NCI-H2029 (cell line): Measurements from ENCODE around the gene SLC22A2.
A peak's percentile ranks its signal among the peaks of the same experiment; 100 is the strongest.
"Not testable (repeated sequence)": the region's sequence is repeated elsewhere in the genome, so short reads cannot be mapped to it uniquely, and the experiment has no call there.

Experiments used
- DNase-seq: peaks from one replicate; lab custom pipeline; 2025; lab: John Stamatoyannopoulos, UW

Gene SLC22A2

GRCh38 chr6:160258346-160259142 lies at the start of gene SLC22A2:
Gene SLC22A2, minus strand, starts transcription at chr6:160258821. Its CDS starts 64 bp downstream, at chr6:160258757.
- no peak for DNase-seq

DNA sequence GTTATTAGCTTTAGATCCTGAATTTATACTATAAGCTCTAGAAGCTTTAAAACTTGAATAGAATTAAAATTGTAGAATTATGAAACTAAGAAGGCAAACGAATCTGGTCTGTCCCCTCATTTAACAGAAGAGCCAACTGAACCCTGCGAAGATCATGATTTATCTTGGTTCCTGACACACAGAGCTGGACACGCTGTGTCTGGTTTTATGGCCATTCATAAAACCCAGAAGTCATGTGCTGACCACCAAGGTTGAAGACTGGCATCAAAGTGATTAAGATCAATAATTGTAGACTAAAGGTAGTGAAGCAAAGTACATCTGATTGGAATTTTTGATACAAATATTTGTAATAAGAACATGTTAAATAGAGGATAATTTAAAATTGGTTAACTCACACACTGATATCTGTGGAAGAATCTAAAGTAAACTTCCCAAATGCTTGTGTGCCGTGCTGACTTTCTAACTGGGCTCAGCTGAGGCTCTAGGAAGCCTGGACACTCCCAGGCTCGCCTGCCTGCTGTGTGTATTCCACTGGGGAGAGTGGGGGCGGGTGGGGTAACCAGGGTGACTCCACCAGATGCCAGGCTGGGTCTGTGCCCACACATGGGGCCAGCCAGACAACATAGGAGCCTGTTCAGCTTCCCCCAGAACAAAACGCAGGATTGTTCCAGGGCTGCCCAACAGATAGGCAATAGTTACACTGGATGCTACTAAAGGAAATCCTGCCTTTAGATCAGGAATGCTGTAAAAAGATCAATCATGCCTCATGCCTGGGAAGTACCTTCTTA lies 47.5 kb upstream of the SLC22A2 start:
- no peak for DNase-seq

GRCh38 chr6:160303806-160304205 lies 45.2 kb upstream of the SLC22A2 start:
- no peak for DNase-seq

DNA sequence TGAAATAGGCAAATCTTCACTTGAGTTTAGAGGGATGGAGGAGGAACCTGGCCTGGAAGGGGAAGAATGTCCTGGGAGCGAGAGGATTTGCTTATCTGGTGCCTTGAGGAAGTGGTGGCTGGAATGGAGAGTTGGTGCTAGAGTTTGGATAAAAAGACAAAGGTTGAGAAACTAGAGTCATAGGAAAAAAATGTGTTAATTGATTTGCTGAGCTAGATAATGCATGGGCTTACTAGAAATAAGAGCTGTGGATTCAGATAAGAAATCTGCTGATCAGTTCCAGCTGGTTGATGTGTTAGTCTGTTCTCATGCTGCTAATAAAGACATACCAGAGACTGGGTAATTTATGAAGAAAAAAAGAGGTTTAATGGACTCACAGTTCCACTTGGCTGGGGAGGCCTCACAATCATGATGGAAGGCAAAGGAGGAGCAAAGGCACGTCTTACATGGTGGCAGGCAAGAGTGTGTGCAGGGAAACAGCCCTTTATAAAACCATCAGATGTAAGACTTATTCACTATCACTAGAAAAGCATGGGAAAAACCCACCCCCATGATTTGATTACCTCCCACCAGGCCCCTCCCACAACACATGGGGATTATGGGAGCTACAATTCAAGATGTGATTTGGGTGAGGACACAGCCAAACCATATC lies 43.9 kb upstream of the SLC22A2 start:
- not testable (repeated sequence) for DNase-seq

- DNase-seq: no peak
Observed at GRCh38 chr6:160301339-160301738, 42.7 kb upstream of the SLC22A2 start.

- no peak for DNase-seq
Observed at GRCh38 chr6:160300076-160300695, 41.6 kb upstream of the SLC22A2 start.

DNA sequence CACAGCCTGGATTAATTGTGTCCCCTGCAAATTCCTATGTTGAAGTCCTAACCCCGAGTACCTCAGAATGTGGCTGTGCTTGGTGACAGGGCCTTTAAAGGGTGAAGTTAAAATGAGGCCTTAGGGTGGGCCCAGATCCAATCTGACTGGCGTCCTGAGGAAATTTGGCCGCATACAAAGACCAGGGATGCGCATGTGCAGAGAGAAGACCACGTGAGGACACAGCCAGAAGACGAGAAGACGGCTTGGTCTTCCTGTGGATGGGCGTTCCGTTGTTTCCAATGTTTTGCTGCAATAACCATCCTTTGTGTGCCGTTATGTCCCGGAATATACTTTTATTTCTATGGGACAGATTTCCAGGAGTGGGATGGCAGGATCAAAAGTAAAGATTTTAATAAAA lies 40.9 kb upstream of the SLC22A2 start:
- no peak for DNase-seq

DNA sequence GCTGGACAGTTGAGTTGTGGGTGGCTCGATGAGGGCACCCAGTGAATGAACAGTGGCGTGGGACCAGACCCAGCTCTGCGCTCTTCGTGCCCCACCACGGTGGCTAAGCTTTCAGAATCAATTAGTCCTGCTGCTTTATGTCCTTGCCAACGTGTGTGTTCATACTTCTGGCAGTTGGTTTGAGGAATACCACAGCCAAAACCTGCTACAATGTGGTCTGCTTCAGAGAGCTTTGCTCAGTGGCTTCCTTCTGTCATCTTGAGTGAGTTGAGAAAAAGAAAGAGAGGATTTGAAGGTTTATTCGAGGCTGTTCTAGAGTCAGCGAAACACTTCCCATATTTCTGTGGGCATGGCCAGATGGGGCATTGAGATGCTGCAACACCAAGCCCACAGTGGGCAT lies 39.5 kb upstream of the SLC22A2 start:
- no peak for DNase-seq

DNA sequence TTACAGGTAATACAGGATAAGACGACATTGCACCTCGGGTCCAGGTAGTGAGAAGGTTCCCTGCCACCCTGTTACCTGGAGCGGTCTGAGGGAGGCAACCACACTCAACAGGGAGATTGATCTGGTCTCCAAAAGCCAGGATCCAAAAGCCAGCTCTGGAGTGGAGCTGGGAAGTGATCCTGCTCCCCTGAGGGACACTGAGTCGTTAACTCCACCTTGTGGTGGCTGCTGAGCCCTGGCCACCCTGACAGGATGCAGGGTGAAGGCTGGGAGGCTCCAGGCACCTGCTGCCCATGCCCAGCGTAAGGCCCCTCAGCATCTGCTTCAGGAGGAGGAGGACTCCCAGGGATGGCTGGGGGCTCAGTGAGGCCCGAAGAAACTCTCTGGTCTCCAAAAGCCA lies 38.7 kb upstream of the SLC22A2 start:
- DNase-seq: no peak

DNA sequence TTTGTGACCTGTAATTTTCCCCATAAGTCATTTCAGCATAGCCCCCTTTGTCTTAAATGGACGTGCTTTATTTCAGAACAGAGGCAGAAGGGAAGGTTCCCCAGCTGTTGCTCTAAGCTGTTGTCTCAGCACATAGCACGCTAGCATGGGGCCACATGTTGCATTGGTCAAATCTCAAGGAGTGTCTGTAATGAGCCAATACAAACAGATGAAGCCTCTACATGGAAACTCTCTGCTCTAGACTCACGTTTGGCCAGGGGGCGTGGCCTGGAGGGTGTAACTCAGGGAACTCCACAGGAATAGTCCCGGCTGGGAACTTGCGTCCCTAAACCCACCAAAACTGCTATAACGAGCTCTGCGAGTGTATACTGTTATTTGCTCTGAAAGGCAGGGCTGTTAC lies 35.2 kb upstream of the SLC22A2 start:
- DNase-seq: peak; percentile 17

DNA sequence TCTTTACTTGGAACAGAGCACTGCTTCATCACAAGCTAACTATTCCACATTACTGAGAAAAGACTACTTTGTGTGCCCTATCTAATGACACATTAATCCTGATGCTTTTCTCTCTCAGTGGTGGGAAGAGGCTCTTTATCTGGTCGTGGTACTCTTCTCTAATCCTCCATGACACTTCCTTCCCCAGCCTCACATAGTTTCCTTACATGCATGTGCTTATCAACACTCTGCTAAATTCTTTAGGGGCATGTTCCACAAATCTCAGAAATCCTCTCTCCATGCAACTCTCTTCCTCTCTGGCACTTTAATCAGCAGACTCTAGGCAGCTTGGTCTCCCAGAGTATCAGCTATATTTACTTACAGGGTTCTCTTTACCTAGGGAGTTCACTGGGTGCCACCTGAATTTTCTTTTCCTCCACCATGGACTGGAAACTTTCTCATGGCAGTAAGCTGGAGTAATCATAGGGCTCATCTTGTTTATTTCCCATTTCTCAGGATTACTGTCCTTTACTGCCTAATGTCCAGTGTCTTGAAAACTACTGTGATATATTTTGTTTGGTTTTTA lies 27.0 kb upstream of the SLC22A2 start:
- no peak for DNase-seq

- DNase-seq: no peak
Observed at GRCh38 chr6:160284575-160284974, 26.0 kb upstream of the SLC22A2 start.

DNA sequence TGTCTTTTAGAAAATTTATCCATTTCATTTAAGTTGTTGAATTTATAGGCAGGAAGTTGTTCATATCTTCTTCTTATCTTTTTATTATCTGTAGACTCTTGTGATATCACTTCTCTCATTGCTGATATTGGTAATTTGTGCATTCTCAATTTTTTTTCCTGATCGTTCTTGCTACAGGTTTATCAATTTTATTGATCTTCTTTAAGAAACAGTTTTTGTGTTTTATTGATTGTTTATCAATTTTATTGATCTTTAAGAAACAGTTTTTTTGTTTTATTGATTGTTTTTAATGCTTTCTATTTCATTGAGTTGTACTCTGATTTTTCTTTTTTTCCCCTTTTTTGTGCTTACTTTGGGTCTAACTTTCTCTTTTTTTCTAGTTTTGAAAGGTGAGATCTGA lies 23.8 kb upstream of the SLC22A2 start:
- no peak for DNase-seq

DNA sequence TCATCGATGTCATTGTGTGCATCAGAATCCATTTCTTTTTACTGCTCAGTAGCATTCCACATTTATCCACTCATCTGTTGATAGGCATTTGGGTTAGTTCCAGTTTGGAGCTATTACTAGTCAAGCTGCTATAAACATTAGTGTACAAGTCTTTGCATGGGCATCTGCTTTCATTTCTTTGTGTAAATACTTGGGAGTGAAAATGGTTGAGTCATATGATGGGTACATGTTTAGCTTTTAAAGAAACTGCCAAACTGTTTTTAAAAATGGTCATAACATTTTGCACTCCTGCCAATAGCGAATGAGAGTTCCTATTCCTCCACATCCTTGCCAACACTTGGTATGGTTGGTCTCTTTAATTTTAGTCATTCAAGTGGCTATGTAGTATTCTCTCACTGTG lies 21.2 kb upstream of the SLC22A2 start:
- DNase-seq: no peak

DNA sequence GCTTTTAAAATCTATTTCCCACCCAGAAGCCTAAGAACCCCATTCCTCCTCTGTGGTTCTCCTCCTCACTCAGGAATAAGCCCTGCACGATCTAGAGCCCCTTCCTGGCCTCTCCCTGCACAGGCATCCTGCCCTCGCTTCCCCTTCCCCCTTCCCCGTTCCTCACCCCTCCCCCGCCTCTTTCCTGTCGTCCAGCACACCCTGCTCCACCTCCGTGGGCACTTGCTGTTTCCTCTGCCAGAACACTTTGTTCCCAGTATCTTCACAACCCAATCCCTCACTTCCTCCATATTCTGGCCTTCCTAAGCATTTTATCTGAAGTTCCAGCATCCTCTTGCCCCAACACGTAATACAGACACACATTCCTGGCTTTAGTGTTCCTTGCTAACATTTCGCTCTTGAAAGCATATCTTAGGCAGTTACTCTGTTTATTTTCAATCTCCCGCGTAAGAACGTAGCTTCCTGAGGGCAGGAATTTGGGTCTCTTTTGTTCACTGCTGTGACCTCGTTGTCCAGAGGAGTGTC lies 20.2 kb upstream of the SLC22A2 start:
- no peak for DNase-seq

- no peak for DNase-seq
Observed at GRCh38 chr6:160278311-160278710, 19.7 kb upstream of the SLC22A2 start.

DNA sequence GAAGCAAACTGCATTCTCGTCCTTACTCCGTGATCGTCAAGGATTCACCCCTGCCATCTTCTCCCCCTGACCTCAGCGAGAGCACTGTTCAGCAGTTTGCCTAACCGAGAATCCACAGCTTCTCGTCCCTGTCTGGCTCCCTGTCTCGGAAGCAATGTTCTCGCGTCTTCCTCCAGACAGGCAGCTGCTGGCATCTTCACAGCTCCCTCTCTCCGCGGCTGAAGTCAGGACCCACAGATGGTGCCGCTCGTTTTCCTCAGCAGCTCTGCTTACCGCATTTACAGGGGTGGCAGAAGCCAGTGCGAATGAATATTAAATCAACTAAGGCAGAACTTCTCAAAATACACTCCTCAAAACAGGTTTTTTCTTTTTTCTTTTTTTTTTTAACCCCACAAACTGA lies 18.9 kb upstream of the SLC22A2 start:
- no peak for DNase-seq

GRCh38 chr6:160277144-160277543 lies 18.5 kb upstream of the SLC22A2 start:
- DNase-seq: no peak

DNA sequence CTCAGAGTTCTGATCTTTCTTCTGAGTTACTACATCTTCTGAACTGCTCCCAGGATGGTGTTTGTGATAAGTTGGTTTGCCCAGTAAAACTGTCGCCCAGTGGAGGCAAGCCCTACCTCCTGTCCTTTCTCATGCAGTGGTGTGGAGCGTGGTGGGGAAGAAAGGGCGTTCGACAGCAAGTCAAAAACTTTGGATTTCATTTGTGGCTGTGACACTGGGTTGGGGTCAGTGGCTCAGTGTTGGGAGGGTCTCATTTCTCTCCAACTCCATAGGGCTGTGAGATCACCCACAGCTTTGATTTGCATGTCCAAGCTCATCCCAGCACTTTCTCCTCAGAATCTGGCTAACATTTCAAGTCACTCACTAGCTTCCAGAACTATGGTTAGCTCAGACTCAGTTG lies 17.5 kb upstream of the SLC22A2 start:
- DNase-seq: no peak

DNA sequence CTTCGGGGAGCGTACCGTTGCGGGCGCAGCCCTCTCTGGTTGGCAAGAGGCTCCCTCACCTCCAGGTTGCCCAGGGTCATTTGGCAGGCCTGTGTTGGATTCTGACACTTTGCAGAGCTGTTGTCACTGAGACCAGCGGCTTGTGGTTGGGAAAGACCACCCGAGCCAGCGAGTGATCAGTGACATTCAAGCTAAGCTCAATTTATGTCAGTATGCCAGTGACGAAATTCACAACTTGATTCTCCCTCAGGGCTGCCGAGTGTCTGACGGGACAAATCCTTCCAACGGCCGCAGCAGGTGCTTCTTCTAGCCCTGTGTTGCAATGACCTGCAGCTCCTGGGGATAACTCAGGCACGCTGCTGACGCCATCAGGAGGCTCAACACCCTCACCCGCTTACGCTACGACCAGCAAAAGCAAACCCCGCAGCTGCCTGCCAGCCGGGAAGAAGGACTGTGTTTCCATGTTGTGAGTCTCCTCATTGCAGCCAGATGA lies 16.9 kb upstream of the SLC22A2 start:
- DNase-seq: no peak

DNA sequence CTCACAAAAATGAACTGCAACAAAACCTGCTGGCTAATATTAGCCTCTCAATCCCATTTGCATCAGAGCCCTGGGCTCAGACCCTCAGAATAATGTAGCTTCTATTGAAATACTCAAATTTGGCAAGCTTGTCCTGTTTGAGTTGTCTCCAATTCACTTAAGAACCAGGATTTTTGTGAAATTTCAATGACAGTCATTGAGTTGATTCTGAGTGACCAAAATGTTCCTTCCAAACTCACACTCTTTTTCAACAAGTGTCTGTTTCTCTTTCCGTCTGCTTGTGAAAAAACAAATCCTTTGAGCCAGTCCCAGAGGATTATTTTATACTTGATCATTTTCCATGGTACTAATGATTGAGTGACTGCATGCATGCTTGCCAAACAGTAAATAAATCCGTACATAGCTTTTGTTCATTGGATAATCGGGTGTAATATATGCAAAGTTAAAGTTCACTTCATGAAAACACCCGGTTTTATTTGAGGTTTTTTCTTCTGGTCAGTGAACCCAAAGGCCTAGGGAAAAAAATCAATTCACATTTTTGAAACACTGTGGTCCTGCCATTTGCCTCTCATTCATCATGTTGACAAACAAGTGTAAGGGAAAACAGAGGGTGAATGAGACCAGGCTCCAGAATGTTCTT lies 16.4 kb upstream of the SLC22A2 start:
- no peak for DNase-seq
